Ishikawa (cell line): ENCODE measurements around the gene TMCO6.

Experiments used
- CEBPB ChIP-seq: IDR thresholded peaks from 2 replicates; pipeline ENCODE4 v1.6.1; 2012
- EP300 ChIP-seq: IDR thresholded peaks from 2 replicates; pipeline ENCODE4 v1.6.1; 2012; ENCODE audit warnings: borderline replicate concordance
- MAX ChIP-seq: IDR thresholded peaks from 2 replicates; pipeline ENCODE4 v1.6.1; 2012
- RAD21 ChIP-seq: IDR thresholded peaks from 2 replicates; pipeline ENCODE4 v1.6.1; 2012; ENCODE audit warnings: low read depth
- TAF1 ChIP-seq: IDR thresholded peaks from 2 replicates; pipeline ENCODE4 v1.6.1; 2012; ENCODE audit warnings: low read depth, mild to moderate bottlenecking
- YY1 ChIP-seq: IDR thresholded peaks from 2 replicates; pipeline ENCODE4 v1.6.1; 2012; ENCODE audit warnings: low read depth
- ZBTB7A ChIP-seq: IDR thresholded peaks from 2 replicates; pipeline ENCODE4 v1.6.1; 2012; ENCODE audit warnings: low read depth
- TF ChIP-seq, protein P1 (sequence below): IDR thresholded peaks from 2 replicates; pipeline ENCODE4 v1.6.1; 2012; ENCODE audit warnings: low read depth, mild to moderate bottlenecking

- TF ChIP-seq TAF1 (no peak), MAX (no peak), EP300 (no peak), ZBTB7A (no peak), YY1 (no peak), CEBPB (no peak), RAD21 (no peak)
- TF ChIP-seq, protein P1, sequence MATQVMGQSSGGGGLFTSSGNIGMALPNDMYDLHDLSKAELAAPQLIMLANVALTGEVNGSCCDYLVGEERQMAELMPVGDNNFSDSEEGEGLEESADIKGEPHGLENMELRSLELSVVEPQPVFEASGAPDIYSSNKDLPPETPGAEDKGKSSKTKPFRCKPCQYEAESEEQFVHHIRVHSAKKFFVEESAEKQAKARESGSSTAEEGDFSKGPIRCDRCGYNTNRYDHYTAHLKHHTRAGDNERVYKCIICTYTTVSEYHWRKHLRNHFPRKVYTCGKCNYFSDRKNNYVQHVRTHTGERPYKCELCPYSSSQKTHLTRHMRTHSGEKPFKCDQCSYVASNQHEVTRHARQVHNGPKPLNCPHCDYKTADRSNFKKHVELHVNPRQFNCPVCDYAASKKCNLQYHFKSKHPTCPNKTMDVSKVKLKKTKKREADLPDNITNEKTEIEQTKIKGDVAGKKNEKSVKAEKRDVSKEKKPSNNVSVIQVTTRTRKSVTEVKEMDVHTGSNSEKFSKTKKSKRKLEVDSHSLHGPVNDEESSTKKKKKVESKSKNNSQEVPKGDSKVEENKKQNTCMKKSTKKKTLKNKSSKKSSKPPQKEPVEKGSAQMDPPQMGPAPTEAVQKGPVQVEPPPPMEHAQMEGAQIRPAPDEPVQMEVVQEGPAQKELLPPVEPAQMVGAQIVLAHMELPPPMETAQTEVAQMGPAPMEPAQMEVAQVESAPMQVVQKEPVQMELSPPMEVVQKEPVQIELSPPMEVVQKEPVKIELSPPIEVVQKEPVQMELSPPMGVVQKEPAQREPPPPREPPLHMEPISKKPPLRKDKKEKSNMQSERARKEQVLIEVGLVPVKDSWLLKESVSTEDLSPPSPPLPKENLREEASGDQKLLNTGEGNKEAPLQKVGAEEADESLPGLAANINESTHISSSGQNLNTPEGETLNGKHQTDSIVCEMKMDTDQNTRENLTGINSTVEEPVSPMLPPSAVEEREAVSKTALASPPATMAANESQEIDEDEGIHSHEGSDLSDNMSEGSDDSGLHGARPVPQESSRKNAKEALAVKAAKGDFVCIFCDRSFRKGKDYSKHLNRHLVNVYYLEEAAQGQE = no peak
Observed at GRCh38 chr5:140596321-140596741, 42.9 kb upstream of the TMCO6 start.
